Hepatocyte (in vitro differentiated cells): ENCODE data around the gene CELA2A. TPM values are rescaled to one million over a fixed set of nuclear protein-coding genes. Genes with fewer than 3 reads are reported as not detected.
"Not testable (repeated sequence)": the region's sequence is repeated elsewhere in the genome, so short reads cannot be mapped to it uniquely, and the experiment has no call there.

ENCODE experiments used
- DNase-seq: peaks from one replicate; pipeline ENCODE4 v3.0.0-alpha.2; 2016; ENCODE audit warnings: low spot score
- H2AFZ ChIP-seq: fragments of 200-600 bp; sonication (generic); 2 replicates; pipeline ENCODE4 v1.6.0; 2016; ENCODE audit warnings: antibody characterized with exemption, mild to moderate bottlenecking
- H3K27ac ChIP-seq: fragments of 200-600 bp; sonication (generic); 2 replicates; pipeline ENCODE4 v1.5.1; 2016; ENCODE audit warnings: mild to moderate bottlenecking
- H3K27me3 ChIP-seq: fragments of 200-600 bp; sonication (generic); 2 replicates; pipeline ENCODE4 v1.6.1; 2016
- H3K36me3 ChIP-seq: fragments of 200-600 bp; sonication (generic); replicated peaks from 2 replicates; pipeline ENCODE4 v1.5.1; 2016; ENCODE audit warnings: low read depth; ENCODE audit not compliant: insufficient read depth
- H3K4me1 ChIP-seq: fragments of 200-600 bp; sonication (generic); 2 replicates; pipeline ENCODE4 v1.5.1; 2016; ENCODE audit warnings: mild to moderate bottlenecking, moderate library complexity; ENCODE audit not compliant: insufficient read depth
- H3K4me2 ChIP-seq: fragments of 200-600 bp; sonication (generic); 2 replicates; pipeline ENCODE4 v1.6.0; 2016
- H3K4me3 ChIP-seq: fragments of 200-600 bp; sonication (generic); 2 replicates; pipeline ENCODE4 v1.5.1; 2016; ENCODE audit warnings: mild to moderate bottlenecking
- H3K79me2 ChIP-seq: fragments of 200-600 bp; sonication (generic); 2 replicates; pipeline ENCODE4 v1.6.0; 2017; ENCODE audit warnings: mild to moderate bottlenecking
- H3K9me2 ChIP-seq: fragments of 200-600 bp; sonication (generic); replicated peaks from 2 replicates; pipeline ENCODE4 v1.6.0; 2017; ENCODE audit warnings: mild to moderate bottlenecking; ENCODE audit not compliant: insufficient read depth
- H3K9me3 ChIP-seq: fragments of 200-600 bp; sonication (generic); 2 replicates; pipeline ENCODE4 v1.5.1; 2016; ENCODE audit warnings: low read depth, mild to moderate bottlenecking
- H4K20me1 ChIP-seq: fragments of 200-600 bp; sonication (generic); 2 replicates; pipeline ENCODE4 v1.6.0; 2016; ENCODE audit warnings: mild to moderate bottlenecking; ENCODE audit not compliant: insufficient read depth, poor library complexity, severe bottlenecking
- EZH2 ChIP-seq: fragments of 200-600 bp; sonication (generic); IDR thresholded peaks from 2 replicates; pipeline ENCODE4 v1.6.1; 2016; ENCODE audit warnings: antibody characterized with exemption, mild to moderate bottlenecking, borderline replicate concordance
- EZH2phosphoT487 ChIP-seq: fragments of 200-600 bp; sonication (generic); IDR thresholded peaks from one replicate; pipeline ENCODE4 v1.6.1; 2018; ENCODE audit warnings: antibody characterized with exemption, mild to moderate bottlenecking, low read depth, moderate library complexity; ENCODE audit not compliant: unreplicated experiment, severe bottlenecking
- whole genome bisulfite sequencing: methylation state at CpG from one replicate; pipeline ENCODE4 v1.1.6; 2016; ENCODE audit warnings: low lambda C conversion rate; ENCODE audit errors: missing lambda C conversion rate; 5-methylcytosine and 5-hydroxymethylcytosine counted together
- polyA plus RNA-seq: library from polyadenylated mRNA; unstranded; fragments of >200 nt; fragmentation: Nextera tagmentation; extraction: Ambion mirVana; gene quantifications from 2 replicates; pipeline ENCODE4 v1.2.1, GENCODE V29; 2016
- total RNA-seq: library from RNA; depleted of rRNA; stranded (reverse); fragments of >200 nt; gene quantifications from 2 replicates; pipeline ENCODE4 v1.2.3, GENCODE V29; 2014
- TF ChIP-seq, protein P1 (sequence below): fragments of 200-600 bp; sonication (generic); IDR thresholded peaks from 2 replicates; pipeline ENCODE4 v1.5.1; 2016; ENCODE audit warnings: antibody characterized with exemption, mild to moderate bottlenecking; ENCODE audit not compliant: poor library complexity

Gene CELA2A
- total and polyA plus RNA-seq, 2 experiments from 2014 or later: 2.2 to 5.6 TPM

DNA sequence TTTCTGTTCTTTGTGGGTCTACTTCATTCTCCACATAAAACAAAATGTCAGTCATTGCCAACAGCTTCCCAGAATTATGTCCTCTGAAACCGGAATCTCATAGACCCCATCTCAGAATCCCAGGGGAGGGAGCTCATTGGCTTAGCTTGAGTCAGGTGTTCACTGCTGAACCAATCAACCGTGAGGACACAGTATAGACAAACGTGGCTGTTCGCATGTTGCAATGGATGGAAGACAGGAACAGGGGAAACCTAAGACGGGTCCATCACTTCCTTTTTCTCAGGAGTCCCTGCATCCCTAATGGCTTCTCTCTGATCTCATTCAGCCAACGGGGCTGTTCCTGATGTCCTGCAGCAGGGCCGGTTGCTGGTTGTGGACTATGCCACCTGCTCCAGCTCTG, 9.1 kb downstream of the CELA2A start:
- Histone ChIP-seq H3K9me3 (no peaks in the 10 kb centered on the region), H3K79me2 (no peaks in the 10 kb centered on the region), H3K4me3 (no peak overlapping the region), H4K20me1 (no peaks in the 10 kb centered on the region), H3K27ac (no peak overlapping the region), H3K4me2 (no peak overlapping the region), H3K4me1 (no peaks in the 10 kb centered on the region), H3K36me3 (no peaks in the 10 kb centered on the region), H2AFZ (no peak overlapping the region), H3K27me3 (no peaks in the 10 kb centered on the region), H3K9me2 (no peaks in the 10 kb centered on the region)
- 96% methylated on average over 7 of the region's 7 CpGs for WGBS
- no peak for DNase-seq
- TF ChIP-seq EZH2phosphoT487: no peak
- TF ChIP-seq EZH2: no peak
- TF ChIP-seq, protein P1, sequence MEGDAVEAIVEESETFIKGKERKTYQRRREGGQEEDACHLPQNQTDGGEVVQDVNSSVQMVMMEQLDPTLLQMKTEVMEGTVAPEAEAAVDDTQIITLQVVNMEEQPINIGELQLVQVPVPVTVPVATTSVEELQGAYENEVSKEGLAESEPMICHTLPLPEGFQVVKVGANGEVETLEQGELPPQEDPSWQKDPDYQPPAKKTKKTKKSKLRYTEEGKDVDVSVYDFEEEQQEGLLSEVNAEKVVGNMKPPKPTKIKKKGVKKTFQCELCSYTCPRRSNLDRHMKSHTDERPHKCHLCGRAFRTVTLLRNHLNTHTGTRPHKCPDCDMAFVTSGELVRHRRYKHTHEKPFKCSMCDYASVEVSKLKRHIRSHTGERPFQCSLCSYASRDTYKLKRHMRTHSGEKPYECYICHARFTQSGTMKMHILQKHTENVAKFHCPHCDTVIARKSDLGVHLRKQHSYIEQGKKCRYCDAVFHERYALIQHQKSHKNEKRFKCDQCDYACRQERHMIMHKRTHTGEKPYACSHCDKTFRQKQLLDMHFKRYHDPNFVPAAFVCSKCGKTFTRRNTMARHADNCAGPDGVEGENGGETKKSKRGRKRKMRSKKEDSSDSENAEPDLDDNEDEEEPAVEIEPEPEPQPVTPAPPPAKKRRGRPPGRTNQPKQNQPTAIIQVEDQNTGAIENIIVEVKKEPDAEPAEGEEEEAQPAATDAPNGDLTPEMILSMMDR: no peak

DNA sequence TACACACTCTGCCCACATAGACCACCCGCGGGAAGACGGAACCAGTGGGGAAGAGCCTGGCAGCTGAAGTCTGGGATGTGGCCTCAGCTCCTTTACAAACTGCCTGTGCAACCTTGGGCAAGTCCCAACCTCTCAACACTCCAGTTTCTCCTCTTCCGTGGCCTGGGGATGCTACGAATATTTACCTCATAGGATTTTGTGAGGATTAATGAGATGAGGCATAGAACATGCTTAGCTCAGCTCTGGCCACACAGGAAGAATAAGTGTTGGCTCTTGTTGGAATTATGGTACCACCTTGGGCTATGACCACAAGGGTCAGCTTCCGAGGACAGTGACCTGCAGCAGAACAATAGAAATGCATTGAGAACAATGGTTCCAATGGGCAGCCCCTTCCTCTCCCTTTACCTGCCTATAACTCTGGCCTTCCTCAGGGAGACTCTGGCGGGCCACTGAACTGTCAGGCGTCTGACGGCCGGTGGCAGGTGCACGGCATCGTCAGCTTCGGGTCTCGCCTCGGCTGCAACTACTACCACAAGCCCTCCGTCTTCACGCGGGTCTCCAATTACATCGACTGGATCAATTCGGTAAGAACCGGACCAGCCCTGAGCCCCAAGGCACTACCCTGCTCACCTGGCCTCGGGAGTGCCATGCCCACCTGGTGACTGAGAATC, 10.6 kb downstream of the CELA2A start:
- not testable (repeated sequence) for H3K27ac ChIP-seq, H3K9me2 ChIP-seq, H4K20me1 ChIP-seq, H3K4me3 ChIP-seq, H3K9me3 ChIP-seq, H3K79me2 ChIP-seq, H3K27me3 ChIP-seq, H3K4me2 ChIP-seq, DNase-seq, H2AFZ ChIP-seq, H3K36me3 ChIP-seq, H3K4me1 ChIP-seq
- WGBS: 94% methylated on average over 22 of the region's 22 CpGs

DNA sequence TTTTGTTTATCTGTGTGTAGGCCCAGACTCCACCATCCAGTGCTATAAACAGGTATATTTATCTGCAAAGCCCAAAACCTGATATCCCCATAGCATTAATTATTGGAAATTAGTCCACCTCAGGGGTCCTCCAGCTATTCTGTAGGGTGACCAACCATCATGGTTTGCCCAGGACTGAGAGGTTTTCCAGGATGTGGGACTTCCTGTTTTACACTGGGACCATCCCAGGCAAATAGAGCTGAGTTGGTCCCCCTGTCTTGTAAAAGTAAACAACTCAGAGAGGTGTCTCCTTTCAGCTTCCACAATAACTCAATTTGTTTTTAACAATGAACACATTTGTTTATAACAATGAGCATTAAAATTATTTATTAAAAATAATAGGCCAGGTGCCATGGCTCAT, 11.6 kb downstream of the CELA2A start:
- Histone ChIP-seq H3K4me1 (no peaks in the 10 kb centered on the region), H3K4me2 (no peak overlapping the region), H3K4me3 (no peak overlapping the region)

DNA sequence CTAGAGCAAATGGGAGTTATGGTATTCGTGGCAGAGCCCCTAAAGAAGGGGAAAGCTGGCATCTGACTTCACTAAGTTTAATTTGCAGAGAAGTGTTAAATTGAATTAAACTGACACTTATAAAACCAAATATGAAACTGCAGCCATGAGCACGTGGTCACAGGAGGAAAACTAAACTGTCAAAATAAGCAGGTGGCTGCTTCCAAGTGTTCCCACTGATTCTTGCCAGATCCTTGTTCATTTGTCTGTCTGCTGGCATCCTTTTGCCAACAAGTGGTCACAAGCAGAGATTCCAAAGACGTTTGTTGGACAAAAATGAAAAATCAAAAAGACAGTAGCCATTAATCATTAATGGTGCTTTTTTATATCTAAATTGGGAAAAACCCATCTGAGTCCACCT, 12.8 kb downstream of the CELA2A start:
- Histone ChIP-seq H3K9me2 (no peaks in the 10 kb centered on the region), H3K36me3 (no peaks in the 10 kb centered on the region), H3K27me3 (no peaks in the 10 kb centered on the region), H4K20me1 (no peaks in the 10 kb centered on the region), H3K9me3 (no peaks in the 10 kb centered on the region), H3K4me2 (no peak overlapping the region), H3K4me1 (no peaks in the 10 kb centered on the region), H3K27ac (no peak overlapping the region), H2AFZ (no peak overlapping the region), H3K4me3 (no peak overlapping the region), H3K79me2 (no peaks in the 10 kb centered on the region)
- DNase-seq: no peak
- no peak for TF ChIP-seq EZH2phosphoT487
- TF ChIP-seq EZH2: no peak
- TF ChIP-seq, protein P1: no peak
- 83% methylated on average over 3 of the region's 3 CpGs for WGBS

More for the DNA sequence above, 11.6 kb downstream of the CELA2A start:
- TF ChIP-seq, protein P1: no peak
- TF ChIP-seq EZH2: no peak
- no peak for TF ChIP-seq EZH2phosphoT487
- DNase-seq: no peak
- Histone ChIP-seq H3K9me3 (no peaks in the 10 kb centered on the region), H3K27me3 (no peaks in the 10 kb centered on the region), H3K79me2 (no peaks in the 10 kb centered on the region), H4K20me1 (no peaks in the 10 kb centered on the region), H2AFZ (no peak overlapping the region), H3K9me2 (no peaks in the 10 kb centered on the region), H3K36me3 (no peaks in the 10 kb centered on the region), H3K27ac (no peak overlapping the region)

DNA sequence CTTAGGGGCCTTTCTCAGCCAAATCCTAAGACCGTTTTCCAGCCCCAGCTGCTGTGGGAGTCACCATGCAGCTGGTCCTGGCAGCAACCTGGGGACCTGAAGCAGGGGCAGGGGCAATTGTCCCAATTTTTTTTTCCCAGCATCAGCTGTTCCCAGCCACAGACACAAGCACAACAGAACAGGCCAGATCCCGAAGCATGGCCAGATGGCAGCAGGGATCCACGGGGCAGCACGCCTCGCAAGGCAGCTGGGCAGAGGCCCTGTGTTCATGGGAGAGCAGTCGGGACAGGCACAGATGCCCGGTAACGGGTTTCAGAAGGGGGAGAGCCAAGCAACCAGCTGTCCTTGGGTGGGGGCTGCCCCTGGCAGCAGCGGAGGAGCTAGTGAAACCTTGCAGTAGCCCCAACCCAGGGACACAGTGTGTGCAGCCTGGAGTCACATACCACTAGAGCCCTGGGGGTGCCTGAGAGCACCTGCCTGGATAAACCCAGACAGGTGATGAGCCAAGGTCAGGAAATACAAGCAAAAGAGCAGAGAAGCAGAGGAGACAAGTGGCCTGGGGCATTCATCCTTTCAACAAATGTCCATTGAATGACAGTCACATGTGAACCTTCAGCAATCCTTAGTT, 13.4 kb downstream of the CELA2A start:
- H2AFZ ChIP-seq, H3K4me1 ChIP-seq, H3K9me3 ChIP-seq, H3K36me3 ChIP-seq, H3K4me3 ChIP-seq, H3K27ac ChIP-seq, H3K27me3 ChIP-seq, H4K20me1 ChIP-seq, H3K9me2 ChIP-seq, H3K79me2 ChIP-seq, DNase-seq, H3K4me2 ChIP-seq: not testable (repeated sequence)
- WGBS: 91% methylated on average over 9 of the region's 9 CpGs

DNA sequence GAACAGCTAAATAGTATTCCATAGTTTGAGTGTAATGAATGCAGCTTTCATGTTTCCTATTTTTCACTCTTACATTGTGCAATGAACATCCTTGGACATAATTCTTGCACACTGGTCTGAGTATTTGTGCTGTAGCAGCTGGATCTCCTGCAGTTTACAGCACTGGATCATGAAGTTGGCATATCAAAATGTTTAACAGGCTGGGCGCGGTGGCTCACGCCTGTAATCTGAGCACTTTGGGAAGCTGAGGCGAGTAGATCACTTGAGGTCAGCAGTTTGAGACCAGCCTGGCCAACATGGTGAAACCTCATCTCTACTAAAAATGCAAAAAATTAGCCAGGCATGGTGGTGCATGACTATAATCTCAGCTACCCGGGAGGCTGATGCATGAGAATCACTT, 14.5 kb downstream of the CELA2A start:
- not testable (repeated sequence) for H3K4me3 ChIP-seq, H3K79me2 ChIP-seq, H3K27ac ChIP-seq, H3K4me2 ChIP-seq, H3K4me1 ChIP-seq, H3K9me3 ChIP-seq, H3K9me2 ChIP-seq, DNase-seq, H3K27me3 ChIP-seq, H2AFZ ChIP-seq, H3K36me3 ChIP-seq, H4K20me1 ChIP-seq
- WGBS: 90% methylated on average over 5 of the region's 5 CpGs
